ENCODE measurements around the gene SAMD14. TPM values are rescaled to one million over a fixed set of nuclear protein-coding genes. Genes with fewer than 3 reads are reported as not detected.

SAMD14 gene
- total RNA-seq, 1 experiment from 2014 or later, result 0.07 TPM

DNA sequence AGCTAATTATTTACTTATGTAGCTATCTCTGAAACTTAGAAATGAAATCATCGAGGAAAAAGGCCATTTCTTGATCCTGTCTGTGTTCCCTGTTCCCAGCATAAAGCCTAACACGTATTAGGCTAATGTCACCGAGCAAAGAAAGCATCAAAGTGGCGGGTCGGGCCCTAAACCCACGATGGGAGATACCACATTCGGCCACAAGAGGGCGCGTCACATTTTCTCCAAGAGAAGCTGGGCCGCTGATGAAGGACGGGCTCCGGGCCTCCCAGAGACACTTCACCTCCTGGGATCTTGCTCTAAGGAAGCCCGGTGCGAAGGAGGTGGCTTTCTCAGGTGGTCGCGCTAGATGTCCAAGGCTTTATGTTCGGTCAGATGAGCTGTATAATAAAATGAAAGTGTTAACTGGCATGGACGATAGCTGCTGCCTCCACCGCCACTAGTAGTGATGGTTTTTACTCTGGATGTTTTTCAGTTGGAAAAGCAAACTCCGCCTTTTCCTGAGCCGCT, 35.7 kb downstream of the SAMD14 start:
- in situ Hi-C loops (cut with HindIII; ENCODE audit: low pct_unique_long_range_greater_than_20kb, low sequenced_read_pairs), result no loop called here
- peak; percentile 82 for DNase-seq (ENCODE audit: low read depth)

DNA sequence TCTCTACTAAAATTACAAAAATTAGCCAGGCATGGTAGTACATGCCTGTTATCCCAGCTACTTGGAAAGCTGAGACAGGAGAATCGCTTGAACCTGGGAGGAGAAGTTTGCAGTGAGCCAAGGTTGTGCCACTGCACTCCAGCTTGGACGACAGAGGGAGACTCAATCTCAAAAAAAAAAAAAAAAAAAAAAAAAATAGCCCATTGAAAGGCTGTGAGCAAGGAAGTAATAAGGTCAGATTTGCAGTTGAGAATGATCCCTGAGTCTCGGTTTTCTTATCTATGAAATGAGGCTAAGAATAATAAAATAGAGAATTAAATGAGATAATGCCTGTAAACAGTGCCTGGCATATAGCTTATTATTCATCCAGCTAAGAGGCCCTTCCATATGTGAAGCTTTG, 36.2 kb downstream of the SAMD14 start:
- DNase-seq (ENCODE audit: low read depth), result no peak
- in situ Hi-C loops (cut with HindIII; ENCODE audit: low pct_unique_long_range_greater_than_20kb, low sequenced_read_pairs), result no loop called here

DNA sequence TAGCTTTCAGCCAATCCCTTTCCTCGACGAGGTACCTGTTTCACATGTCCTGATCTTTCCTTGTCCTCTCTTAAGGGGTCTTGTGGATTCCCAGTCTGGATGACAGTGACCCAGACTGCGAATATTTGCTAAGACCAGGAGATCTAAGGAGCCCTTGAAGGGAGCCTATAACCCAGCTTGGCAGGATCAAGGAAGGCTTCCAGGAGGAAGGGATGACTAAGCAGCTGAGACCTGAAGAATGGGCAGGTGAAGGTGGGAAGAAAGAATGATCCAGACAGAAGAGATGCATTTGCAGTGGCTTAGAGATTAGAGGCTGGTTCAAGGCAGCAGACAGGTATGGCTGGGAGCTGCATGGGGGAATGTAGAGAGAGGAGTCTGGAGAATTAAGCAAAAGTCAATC, 36.7 kb downstream of the SAMD14 start:
- in situ Hi-C loops (cut with HindIII; ENCODE audit: low pct_unique_long_range_greater_than_20kb, low sequenced_read_pairs), result no loop called here
- no peak for DNase-seq (ENCODE audit: low read depth)

DNA sequence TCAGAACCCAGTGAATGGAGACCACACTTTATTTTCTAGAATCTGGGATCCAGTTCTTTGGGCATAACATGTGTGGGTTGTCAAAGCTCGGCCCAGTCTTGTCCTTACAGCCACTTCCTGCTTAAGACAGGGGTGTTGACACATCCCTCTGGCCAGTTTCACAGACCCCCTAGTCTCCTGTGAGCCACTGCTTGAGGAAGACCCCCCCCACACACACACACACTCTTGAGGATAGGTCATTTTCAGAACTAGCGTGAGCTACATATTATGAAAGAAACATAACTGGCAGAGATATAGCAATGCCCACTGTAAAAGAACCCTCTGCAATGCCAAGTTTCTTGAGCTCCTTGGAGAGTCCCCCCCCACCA, 38.1 kb downstream of the SAMD14 start:
- in situ Hi-C loops (cut with HindIII; ENCODE audit: low pct_unique_long_range_greater_than_20kb, low sequenced_read_pairs), result no loop called here
- no peak for DNase-seq (ENCODE audit: low read depth)

DNA sequence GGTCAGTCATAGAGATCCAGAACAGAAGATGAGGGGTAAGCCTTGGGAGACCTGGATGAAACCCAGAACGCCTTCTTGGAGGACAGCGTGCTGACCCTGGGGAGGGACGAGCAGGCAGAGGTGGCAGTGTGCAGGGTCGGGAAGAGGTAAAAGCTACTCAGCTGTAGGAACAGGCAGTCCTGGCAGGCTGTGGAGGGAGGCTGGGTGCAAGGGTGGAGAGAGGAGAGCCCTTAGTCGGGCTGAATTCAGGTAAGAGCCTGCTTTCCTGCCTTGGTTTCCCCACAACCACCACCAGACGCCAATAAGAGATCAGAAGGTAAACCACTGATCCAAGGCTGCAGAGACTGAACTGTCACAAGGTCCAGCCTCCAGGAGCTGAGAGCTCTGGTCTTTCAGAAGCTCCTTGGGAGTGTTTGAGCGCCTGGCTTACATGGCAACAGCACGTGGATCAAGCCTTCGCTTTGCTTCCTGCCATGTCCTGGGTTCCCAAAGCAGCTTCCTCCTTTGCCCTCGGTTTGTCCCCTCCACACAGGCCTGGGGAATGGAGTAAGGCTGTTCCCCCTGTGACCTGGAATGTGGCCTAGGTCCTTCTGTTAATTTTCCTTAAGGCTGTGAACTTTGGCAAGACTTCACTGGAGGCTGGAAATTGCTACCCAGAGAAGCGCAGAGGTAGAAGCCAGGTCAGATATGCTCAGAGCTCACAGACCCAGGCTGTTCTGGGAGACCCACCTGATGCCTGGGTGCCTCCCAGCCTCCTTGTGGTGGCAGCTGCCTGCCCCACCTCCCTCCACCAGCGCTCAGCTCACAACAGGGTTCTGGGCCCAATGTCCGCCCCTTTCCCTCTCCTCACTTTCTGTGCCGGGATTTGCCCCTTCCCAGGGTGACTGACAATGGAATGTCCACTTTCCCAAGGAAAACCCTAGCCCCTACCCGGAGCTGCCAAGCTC, 38.7 kb downstream of the SAMD14 start:
- no peak for DNase-seq (ENCODE audit: low read depth)
- in situ Hi-C loops (cut with HindIII; ENCODE audit: low pct_unique_long_range_greater_than_20kb, low sequenced_read_pairs), result no loop called here

DNA sequence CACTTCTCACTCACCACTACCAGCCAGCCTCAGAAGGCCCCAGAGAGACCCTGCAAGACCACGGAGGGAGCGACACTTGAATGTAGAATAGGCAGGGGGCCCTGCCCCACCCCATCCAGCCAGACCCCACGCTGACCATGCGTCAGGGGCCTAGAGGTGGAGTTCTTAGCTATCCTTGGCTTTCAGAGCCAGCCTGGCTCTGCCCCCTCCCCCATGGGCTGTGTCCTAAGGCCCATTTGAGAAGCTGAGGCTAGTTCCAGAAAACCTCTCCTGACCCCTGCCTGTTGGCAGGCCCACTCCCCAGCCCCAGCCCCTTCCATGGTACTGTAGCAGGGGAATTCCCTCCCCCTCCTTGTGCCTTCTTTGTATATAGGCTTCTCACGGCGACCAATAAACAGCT, 39.9 kb downstream of the SAMD14 start:
- DNase-seq (ENCODE audit: low read depth), result no peak
- in situ Hi-C loops (cut with HindIII; ENCODE audit: low pct_unique_long_range_greater_than_20kb, low sequenced_read_pairs), result no loop called here

DNA sequence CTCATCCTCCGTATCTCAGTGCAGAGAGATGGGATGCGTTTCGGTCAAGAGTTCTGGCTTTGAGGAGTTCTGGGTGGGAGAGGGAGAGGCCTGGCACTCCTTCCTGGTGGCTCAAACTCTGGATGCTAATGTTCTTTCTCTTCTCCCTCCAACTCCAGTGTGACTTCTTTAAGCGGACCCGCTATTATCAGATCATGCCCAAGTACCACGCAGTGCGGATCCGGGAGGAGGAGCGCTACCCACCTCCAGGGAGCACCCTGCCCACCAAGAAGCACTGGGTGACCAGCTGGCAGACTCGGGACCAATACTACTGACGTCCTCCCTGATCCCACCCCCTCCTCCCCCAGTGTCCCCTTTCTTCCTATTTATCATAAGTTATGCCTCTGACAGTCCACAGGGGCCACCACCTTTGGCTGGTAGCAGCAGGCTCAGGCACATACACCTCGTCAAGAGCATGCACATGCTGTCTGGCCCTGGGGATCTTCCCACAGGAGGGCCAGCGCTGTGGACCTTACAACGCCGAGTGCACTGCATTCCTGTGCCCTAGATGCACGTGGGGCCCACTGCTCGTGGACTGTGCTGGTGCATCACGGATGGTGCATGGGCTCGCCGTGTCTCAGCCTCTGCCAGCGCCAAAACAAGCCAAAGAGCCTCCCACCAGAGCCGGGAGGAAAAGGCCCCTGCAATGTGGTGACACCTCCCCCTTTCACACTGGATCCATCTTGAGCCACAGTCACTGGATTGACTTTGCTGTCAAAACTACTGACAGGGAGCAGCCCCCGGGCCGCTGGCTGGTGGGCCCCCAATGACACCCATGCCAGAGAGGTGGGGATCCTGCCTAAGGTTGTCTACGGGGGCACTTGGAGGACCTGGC, 40.8 kb downstream of the SAMD14 start:
- no peak for DNase-seq (ENCODE audit: low read depth)
- in situ Hi-C loops (cut with HindIII; ENCODE audit: low pct_unique_long_range_greater_than_20kb, low sequenced_read_pairs), result no loop called here

DNA sequence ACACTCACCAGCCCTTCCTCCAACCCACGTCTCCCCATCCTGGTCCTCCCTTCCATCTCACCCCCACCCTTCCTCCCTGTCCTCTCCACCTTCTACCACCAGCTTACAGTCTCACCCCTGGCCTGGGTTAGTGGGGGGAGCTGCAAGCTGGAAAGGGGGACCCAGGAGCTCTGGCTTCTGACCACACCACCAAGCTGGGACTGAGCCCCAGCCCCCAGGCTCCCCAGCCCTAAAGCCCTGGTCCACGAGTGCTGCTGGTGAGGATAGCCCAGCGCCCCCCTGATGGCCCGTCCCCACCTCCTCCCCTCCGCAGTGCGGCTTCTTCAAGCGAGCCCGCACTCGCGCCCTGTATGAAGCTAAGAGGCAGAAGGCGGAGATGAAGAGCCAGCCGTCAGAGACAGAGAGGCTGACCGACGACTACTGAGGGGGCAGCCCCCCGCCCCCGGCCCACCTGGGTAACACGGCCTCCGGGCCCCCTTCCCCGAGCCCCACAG, 42.0 kb downstream of the SAMD14 start:
- in situ Hi-C loops (cut with HindIII; ENCODE audit: low pct_unique_long_range_greater_than_20kb, low sequenced_read_pairs), result no loop called here
- DNase-seq (ENCODE audit: low read depth), result no peak

DNA sequence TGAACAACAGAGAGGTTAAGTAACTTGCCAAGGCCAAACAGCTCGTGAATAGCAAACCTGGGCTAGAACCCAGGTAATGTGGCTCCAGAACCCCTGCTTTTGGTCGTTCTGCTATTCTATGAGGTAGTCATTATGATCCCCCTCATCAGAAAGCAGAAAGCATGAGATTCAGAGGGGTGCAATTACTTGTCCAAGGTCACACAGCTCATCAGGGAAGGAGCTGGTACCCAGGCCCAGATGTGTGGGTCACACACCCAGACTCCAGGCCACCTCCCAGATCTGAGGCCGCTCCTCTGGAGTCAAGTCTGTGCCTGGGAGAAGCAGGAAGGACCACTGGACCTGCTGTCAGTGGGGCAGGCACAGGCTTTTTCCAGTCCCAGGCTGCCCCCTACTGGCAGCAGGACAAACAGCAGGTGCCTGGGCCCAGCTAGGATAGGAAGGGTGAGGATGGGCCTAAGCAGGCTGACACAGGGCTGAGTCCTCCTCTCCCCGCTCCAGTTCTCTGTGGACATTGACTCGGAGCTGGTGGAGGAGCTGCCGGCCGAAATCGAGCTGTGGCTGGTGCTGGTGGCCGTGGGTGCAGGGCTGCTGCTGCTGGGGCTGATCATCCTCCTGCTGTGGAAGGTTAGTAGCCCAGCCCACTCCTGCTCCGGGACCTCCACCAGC, 42.6 kb downstream of the SAMD14 start:
- in situ Hi-C loops (cut with HindIII; ENCODE audit: low pct_unique_long_range_greater_than_20kb, low sequenced_read_pairs), result no loop called here
- DNase-seq (ENCODE audit: low read depth), result peak; percentile 77

DNA sequence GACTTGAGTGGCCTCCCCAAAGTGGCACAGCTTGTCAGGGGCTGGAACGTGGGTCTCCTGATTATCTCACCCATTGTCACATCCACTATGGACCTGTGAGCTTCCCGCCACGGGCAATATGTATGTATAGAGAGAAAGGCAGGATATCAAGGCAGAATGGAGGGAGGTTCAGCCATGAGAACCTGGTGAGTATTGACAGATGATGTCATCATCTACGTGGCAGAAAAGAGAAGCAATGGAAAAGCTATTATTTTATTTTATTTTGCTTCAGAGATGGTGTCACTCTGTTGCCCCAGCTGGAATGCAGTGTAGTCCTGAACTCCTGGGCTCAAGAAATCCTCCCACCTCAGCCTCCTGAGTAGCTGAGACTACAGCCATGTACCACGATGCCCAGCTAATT, 48.2 kb downstream of the SAMD14 start:
- in situ Hi-C loops (cut with HindIII; ENCODE audit: low pct_unique_long_range_greater_than_20kb, low sequenced_read_pairs), result no loop called here
- no peak for DNase-seq (ENCODE audit: low read depth)

DNA sequence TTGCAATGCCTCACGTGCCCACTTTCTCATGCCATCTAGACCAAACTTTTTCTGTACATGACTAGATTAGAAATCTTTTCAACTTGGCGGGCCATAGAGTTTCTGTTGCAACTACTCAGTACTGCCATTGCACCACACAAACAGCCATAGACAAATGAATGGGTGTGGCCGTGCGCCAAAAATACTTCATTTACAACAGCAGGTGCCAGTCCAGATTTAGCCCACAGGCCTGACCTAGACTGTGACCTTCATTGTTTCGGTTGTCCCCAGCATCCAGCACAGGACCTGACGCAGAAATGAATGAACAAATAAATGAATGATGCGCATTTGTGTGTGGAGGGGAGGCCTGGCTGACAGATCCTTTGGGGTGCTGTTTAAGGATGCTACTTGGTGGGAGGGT, 49.1 kb downstream of the SAMD14 start:
- in situ Hi-C loops (cut with HindIII; ENCODE audit: low pct_unique_long_range_greater_than_20kb, low sequenced_read_pairs), result no loop called here

DNA sequence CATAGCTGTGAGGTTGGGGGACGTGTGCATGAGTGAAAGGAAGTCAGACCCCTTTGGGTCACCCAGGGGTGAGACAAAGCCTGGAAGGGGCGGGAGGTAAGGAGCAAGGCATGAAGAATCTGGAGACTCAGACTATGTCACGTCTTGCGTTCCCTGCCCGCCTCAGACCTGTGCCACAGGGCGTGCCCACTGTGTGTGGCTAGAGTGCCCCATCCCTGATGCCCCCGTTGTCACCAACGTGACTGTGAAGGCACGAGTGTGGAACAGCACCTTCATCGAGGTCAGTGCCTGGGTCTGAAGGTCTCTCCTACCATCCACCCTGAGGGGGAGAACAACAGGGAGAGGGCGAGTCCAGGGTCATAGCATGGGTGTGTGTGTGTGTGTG, 49.9 kb downstream of the SAMD14 start:
- in situ Hi-C loops (cut with HindIII; ENCODE audit: low pct_unique_long_range_greater_than_20kb, low sequenced_read_pairs), result no loop called here
- DNase-seq (ENCODE audit: low read depth), result no peak

More for the DNA sequence above, 49.1 kb downstream of the SAMD14 start:
- no peak for DNase-seq (ENCODE audit: low read depth)

DNA sequence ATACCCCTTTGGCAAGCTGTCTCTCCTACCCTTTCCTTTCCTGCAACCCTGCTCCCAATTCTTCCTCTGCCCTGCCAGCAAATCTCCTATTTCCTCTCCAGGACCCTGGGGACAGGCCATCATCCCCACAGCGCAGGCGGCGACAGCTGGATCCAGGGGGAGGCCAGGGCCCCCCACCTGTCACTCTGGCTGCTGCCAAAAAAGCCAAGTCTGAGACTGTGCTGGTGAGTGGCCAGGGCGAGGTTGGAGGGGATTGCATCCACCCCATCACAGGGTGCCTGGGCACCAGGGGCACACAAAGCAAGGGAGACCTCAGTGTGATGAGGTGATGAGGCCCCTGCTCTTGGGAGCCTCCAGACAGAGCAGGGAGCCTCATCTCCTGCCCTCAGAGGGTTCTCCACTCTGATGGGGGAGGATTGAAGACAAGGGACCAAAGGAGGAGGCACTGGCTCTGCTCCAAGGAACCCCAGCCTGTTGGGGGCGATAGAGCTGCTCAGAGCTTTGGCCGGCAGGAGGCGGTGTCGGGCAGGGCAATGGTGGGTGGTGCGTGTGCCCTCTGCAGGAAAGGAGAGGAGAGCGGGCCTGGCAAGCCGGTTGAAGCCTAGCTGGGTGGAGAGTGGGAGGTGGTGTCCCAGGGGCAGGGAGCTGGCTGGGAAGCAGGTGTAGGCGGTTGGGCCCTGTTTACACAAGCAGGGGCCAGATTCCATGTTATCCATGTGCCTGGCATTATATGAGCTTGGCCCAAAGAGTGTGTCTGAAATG, 50.4 kb downstream of the SAMD14 start:
- in situ Hi-C loops (cut with HindIII; ENCODE audit: low pct_unique_long_range_greater_than_20kb, low sequenced_read_pairs), result no loop called here
- no peak for DNase-seq (ENCODE audit: low read depth)

DNA sequence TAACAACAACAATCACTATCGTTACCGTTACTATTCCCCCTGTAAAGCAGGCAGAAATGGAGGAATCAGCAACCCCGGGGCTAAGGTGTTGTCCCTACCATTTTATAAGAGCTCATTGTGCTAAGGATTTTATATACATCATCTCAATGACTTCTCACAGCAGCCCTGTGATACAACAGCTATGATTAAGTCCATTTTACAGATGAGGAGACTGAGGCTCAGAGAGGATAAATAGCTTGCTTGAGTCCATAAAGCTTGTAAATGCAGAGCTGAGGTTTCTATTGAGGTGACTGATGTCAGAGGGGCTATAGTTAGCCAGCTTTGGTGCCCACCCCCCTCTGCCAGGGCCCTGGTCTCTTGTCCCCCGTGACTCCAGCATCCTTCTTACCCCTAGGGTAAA, 51.5 kb downstream of the SAMD14 start:
- in situ Hi-C loops (cut with HindIII; ENCODE audit: low pct_unique_long_range_greater_than_20kb, low sequenced_read_pairs), result no loop called here
- DNase-seq (ENCODE audit: low read depth), result no peak

DNA sequence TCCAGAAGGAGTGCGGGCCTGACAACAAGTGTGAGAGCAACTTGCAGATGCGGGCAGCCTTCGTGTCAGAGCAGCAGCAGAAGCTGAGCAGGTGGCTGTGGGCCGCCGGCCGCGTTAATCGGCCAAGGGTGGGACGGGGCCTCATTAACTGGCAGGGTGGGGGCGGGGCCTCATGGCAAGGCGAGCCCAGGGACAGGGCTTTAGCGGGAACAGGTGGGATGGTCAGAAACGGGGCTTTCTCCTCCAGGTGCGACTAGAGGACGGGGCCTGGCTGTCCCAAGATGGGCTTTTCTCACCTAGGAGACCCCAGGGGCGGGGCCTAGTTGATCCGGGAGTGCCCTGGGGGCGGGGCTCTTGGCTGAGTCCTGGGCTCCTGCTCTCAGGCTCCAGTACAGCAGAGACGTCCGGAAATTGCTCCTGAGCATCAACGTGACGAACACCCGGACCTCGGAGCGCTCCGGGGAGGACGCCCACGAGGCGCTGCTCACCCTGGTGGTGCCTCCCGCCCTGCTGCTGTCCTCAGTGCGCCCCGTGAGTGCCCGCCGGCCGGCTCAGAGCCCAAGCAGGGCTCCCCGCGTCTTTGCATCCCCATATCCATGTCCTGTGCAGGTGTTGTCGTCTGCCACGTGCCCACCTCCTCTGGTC, 53.2 kb downstream of the SAMD14 start:
- DNase-seq (ENCODE audit: low read depth), result no peak
- in situ Hi-C loops (cut with HindIII; ENCODE audit: low pct_unique_long_range_greater_than_20kb, low sequenced_read_pairs), result no loop called here

DNA sequence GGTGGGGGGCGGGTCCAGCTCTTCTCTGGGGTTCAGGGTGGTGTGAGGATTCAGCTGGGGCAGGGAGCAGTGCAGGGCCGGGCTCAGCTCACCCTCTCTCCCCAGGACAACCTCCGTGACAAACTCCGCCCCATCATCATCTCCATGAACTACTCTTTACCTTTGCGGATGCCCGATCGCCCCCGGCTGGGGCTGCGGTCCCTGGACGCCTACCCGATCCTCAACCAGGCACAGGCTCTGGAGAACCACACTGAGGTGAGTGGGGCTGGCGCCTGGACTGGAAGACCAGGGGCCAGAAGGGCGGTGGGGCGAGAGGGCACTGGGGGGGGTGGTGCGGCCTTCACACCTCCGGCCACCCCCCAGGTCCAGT, 53.8 kb downstream of the SAMD14 start:
- DNase-seq (ENCODE audit: low read depth), result no peak
- in situ Hi-C loops (cut with HindIII; ENCODE audit: low pct_unique_long_range_greater_than_20kb, low sequenced_read_pairs), result no loop called here

DNA sequence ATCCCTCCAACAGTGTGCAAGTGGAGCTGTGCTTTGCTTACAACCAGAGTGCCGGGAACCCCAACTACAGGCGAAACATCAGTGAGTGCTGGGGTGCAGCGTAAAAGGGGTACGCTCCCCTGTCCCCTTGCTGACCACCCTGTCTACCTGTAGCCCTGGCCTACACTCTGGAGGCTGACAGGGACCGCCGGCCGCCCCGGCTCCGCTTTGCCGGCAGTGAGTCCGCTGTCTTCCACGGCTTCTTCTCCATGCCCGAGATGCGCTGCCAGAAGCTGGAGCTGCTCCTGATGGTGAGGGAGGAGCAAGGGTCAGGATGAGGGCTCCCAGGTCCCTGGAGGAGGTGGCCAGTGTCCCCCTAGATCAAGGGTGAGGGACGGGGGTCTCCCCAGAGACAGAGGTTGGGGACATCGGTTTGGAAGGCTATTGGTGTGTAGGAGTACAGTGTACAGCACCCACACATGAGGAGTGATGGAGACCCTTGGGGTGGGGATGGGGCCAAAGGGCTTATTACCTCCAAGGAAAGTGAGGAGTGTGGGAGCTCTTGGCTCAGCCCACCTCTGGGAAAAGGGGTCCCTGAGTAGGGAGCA, 54.4 kb downstream of the SAMD14 start:
- DNase-seq (ENCODE audit: low read depth), result no peak
- in situ Hi-C loops (cut with HindIII; ENCODE audit: low pct_unique_long_range_greater_than_20kb, low sequenced_read_pairs), result no loop called here

Data from Caki2 (cell line).